Glutamatergic neuron (in vitro differentiated cells): Measurements from ENCODE around the gene ATP2A2. TPM values are rescaled to one million over a fixed set of nuclear protein-coding genes. Genes with fewer than 3 reads are reported as not detected.
A peak's percentile ranks its signal among the peaks of the same experiment; 100 is the strongest.
"Not testable (repeated sequence)": the region's sequence is repeated elsewhere in the genome, so short reads cannot be mapped to it uniquely, and the experiment has no call there.

Experiments used
- DNase-seq: peaks from one replicate; pipeline ENCODE4 v3.0.0; 2022
- H3K27ac Mint-ChIP-seq: one replicate; pipeline ENCODE4 v1.8.0; 2020; ENCODE audit warnings: mild to moderate bottlenecking, mixed read lengths, inconsistent platforms; ENCODE audit not compliant: unreplicated experiment
- H3K27me3 Mint-ChIP-seq: one replicate; pipeline ENCODE4 v1.8.0; 2020; ENCODE audit warnings: mild to moderate bottlenecking, moderate library complexity, mixed read lengths, inconsistent platforms; ENCODE audit not compliant: unreplicated experiment
- H3K36me3 Mint-ChIP-seq: one replicate; pipeline ENCODE4 v1.8.0; 2020; ENCODE audit warnings: mild to moderate bottlenecking, mixed read lengths, inconsistent platforms; ENCODE audit not compliant: unreplicated experiment
- H3K4me1 Mint-ChIP-seq: one replicate; pipeline ENCODE4 v1.8.0; 2020; ENCODE audit warnings: mild to moderate bottlenecking, low read depth, mixed read lengths, inconsistent platforms; ENCODE audit not compliant: unreplicated experiment
- H3K4me3 Mint-ChIP-seq: one replicate; pipeline ENCODE4 v1.8.0; 2020; ENCODE audit warnings: mild to moderate bottlenecking, mixed read lengths, inconsistent platforms; ENCODE audit not compliant: unreplicated experiment
- H3K9me3 Mint-ChIP-seq: one replicate; pipeline ENCODE4 v1.8.0; 2020; ENCODE audit warnings: mild to moderate bottlenecking, moderate library complexity, mixed read lengths, inconsistent platforms; ENCODE audit not compliant: unreplicated experiment
- CTCF ChIP-seq: fragments of 200-600 bp; sonication (generic); IDR thresholded peaks from one replicate; pipeline ENCODE4 v1.5.0; 2021; ENCODE audit not compliant: partially characterized antibody, unreplicated experiment
- total RNA-seq: library from RNA; stranded (reverse); fragmentation: NEBNext Ultra II Directional; extraction: Animal tissue kit (Norgen Biotek cat#: 25700); gene quantifications from one replicate; pipeline ENCODE4 v1.2.1, GENCODE V29; 2021; ENCODE audit not compliant: unreplicated experiment

ATP2A2 gene
- total RNA-seq, 1 donor from 2014 or later = 269 TPM

GRCh38 chr12:110339184-110339952, 58.3 kb downstream of the ATP2A2 start:
- Mint-ChIP-seq H3K4me1 (peaks cover 34% of the 10 kb centered on the region), H3K27me3 (peaks cover 15% of the 10 kb centered on the region), H3K9me3 (peaks cover 17% of the 10 kb centered on the region), H3K4me3 (peak overlapping the region; percentile 52), H3K36me3 (peaks cover 18% of the 10 kb centered on the region), H3K27ac (peak overlapping the region; percentile 33)
- DNase-seq = no peak
- no peak for TF ChIP-seq CTCF

GRCh38 chr12:110340261-110340660, 59.2 kb downstream of the ATP2A2 start:
- peaks cover 21% of the 10 kb centered on the region for H3K36me3 Mint-ChIP-seq
- H3K9me3 Mint-ChIP-seq = peaks cover 16% of the 10 kb centered on the region
- H3K4me3 Mint-ChIP-seq = peak overlapping the region; percentile 74
- not testable (repeated sequence) for DNase-seq
- H3K4me1 Mint-ChIP-seq = peaks cover 40% of the 10 kb centered on the region
- peak overlapping the region; percentile 89 for H3K27ac Mint-ChIP-seq
- peaks cover 15% of the 10 kb centered on the region for H3K27me3 Mint-ChIP-seq

- Mint-ChIP-seq H3K4me1 (peaks cover 42% of the 10 kb centered on the region), H3K27me3 (peaks cover 15% of the 10 kb centered on the region), H3K36me3 (peaks cover 21% of the 10 kb centered on the region), H3K9me3 (peaks cover 13% of the 10 kb centered on the region), H3K4me3 (peak overlapping the region; percentile 74), H3K27ac (peak overlapping the region; percentile 89)
- DNase-seq = peak; percentile 85
- no peak for TF ChIP-seq CTCF
Observed at GRCh38 chr12:110340706-110341105, 59.7 kb downstream of the ATP2A2 start.

GRCh38 chr12:110342157-110342556, 61.1 kb downstream of the ATP2A2 start:
- Mint-ChIP-seq H3K27ac (peak overlapping the region; percentile 85), H3K36me3 (peaks cover 27% of the 10 kb centered on the region), H3K27me3 (peaks cover 13% of the 10 kb centered on the region), H3K9me3 (peaks cover 13% of the 10 kb centered on the region), H3K4me1 (peaks cover 45% of the 10 kb centered on the region), H3K4me3 (no peak overlapping the region)
- no peak for DNase-seq
- TF ChIP-seq CTCF = no peak

GRCh38 chr12:110343114-110343513, 62.1 kb downstream of the ATP2A2 start:
- Mint-ChIP-seq H3K27me3 (peaks cover 14% of the 10 kb centered on the region), H3K9me3 (peaks cover 16% of the 10 kb centered on the region), H3K4me3 (peak overlapping the region; percentile 21), H3K27ac (peak overlapping the region; percentile 95), H3K36me3 (peaks cover 25% of the 10 kb centered on the region), H3K4me1 (peaks cover 50% of the 10 kb centered on the region)
- DNase-seq = peak; percentile 39
- no peak for TF ChIP-seq CTCF
